OCI-LY3 (cell line): ENCODE measurements around the gene OR2AE1.

Experiments
- CTCF ChIP-seq: fragments of 200-600, 300-600 bp; sonication (generic); IDR thresholded peaks from 2 replicates; pipeline ENCODE4 v1.5.1; 2014; ENCODE audit warnings: antibody characterized with exemption, low read length, low read depth
- EZH2phosphoT487 ChIP-seq: fragments of 200-600 bp; shearing (Covaris generic); IDR thresholded peaks from 2 replicates; pipeline ENCODE4 v1.6.1; 2018; ENCODE audit warnings: antibody characterized with exemption, mixed run types, low read depth

- TF ChIP-seq CTCF = no peak
- TF ChIP-seq EZH2phosphoT487 = no peak
Observed at GRCh38 chr7:99910976-99911375, 34.1 kb upstream of the OR2AE1 start.
